ENCODE data around the gene PTBP2. TPM values are rescaled to one million over a fixed set of nuclear protein-coding genes. Genes with fewer than 3 reads are reported as not detected.
A peak's percentile ranks its signal among the peaks of the same experiment; 100 is the strongest.

Gene PTBP2
- total and polyA plus RNA-seq, 2 of the 8 experiments (the other 6 are each of a cell fraction or from before 2014, with no cell fraction given) = 24.2 to 61.7 TPM

- TF ChIP-seq CHD7 (IDR thresholded peaks at IDR 0.05; ENCODE audit: insufficient replicate concordance, low read length) (peak; percentile 85), BRCA1 (IDR thresholded peaks at IDR 0.05; ENCODE audit: low read depth, low read length) (no peak), BACH1 (IDR thresholded peaks at IDR 0.05; ENCODE audit: low read length) (no peak), FOSL1 (IDR thresholded peaks at IDR 0.05; ENCODE audit: insufficient read depth, low read depth, low read length) (no peak), ATF3 (IDR thresholded peaks at IDR 0.05; ENCODE audit: insufficient read depth, low read depth, low read length) (no peak), CBX5 (IDR thresholded peaks at IDR 0.05; ENCODE audit: low read depth, low read length) (no peak), POLR2AphosphoS5 (IDR thresholded peaks at IDR 0.05; ENCODE audit: low read depth, low read length) (no peak), YY1 (IDR thresholded peaks at IDR 0.05; ENCODE audit: low read depth, low read length) (no peak), E2F6 (IDR thresholded peaks at IDR 0.05) (peak; percentile 86), ZNF274 (IDR thresholded peaks at IDR 0.05; ENCODE audit: borderline replicate concordance, extremely low read depth, low read length) (no peak), SP4 (IDR thresholded peaks at IDR 0.05; ENCODE audit: low read length) (no peak), KDM1A (IDR thresholded peaks at IDR 0.05; ENCODE audit: borderline replicate concordance, low read length) (no peak)
Measured at GRCh38 chr1:96715482-96715881, 6.1 kb upstream of the PTBP2 start (continued).

Data from H1 (cell line).